ENCODE measurements around the gene DHFR.

DHFR gene

GRCh38 chr5:80654391-80655230 lies at the start of gene DHFR, which contains the start of gene MSH3:
Gene DHFR (minus strand): TSS chr5:80654983. CDS start chr5:80654489, 494 bp downstream.
Gene MSH3 (plus strand): TSS chr5:80654652. CDS start chr5:80654728, 76 bp downstream.
- H3K27ac Mint-ChIP-seq = peak within 1 kb of the TSS; percentile 98
- no peaks in the 10 kb centered on the region for H3K9me3 Mint-ChIP-seq
- DNase-seq = peak; percentile 92
- peaks cover 54% of the 10 kb centered on the region for H3K36me3 Mint-ChIP-seq (ENCODE audit: low read depth)
- peaks cover 26% of the 10 kb centered on the region for H3K4me1 Mint-ChIP-seq (ENCODE audit: low read depth)
- no peaks in the 10 kb centered on the region for H3K27me3 Mint-ChIP-seq
- no peak within 1 kb of the TSS for H3K4me3 Mint-ChIP-seq

DNA sequence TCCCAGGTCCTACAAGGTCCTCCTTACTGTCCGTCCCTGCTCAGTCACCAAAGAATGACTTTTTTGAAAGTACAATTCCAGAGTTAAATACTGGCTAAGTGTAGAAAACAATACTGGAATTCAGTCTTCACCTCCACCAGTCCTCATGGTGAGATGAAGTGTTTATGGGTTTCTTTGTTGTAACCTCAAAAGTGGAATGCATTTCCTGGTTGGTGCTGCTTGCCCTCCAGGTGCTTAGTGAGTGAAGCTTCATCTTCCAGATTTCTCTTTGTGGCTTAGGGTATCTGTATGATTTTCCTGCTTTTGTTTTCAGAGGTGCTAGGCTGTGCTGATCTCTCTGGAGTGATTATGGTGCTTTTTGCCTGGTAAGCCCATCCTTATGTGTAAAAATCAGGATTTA lies 49.4 kb upstream of the DHFR start:
- Mint-ChIP-seq H3K27ac (no peak overlapping the region), H3K4me1 (ENCODE audit: low read depth) (peaks cover 16% of the 10 kb centered on the region), H3K4me3 (no peak overlapping the region), H3K36me3 (ENCODE audit: low read depth) (peaks cover 63% of the 10 kb centered on the region), H3K9me3 (no peaks in the 10 kb centered on the region), H3K27me3 (no peaks in the 10 kb centered on the region)
- DNase-seq = no peak

DNA sequence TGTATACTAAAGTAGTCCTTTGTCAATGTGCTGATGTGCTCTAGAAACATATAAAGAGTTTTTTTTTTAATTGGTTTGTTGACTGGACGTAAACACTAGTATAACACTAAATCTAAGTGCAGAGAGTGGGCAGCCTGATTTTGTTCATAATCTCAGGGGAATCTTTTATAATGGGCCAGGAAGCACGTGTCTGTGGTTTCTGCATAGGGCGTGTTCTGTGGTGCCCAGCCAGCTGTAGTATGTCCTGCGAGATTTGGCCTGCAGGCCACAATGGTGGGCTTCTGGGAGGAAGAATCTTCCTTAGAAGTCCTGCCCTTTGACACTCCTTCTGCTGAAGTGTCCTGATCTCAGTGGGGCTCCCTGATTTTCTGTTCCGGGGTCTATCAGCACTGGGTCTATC lies 49.0 kb upstream of the DHFR start:
- no peak overlapping the region for H3K27ac Mint-ChIP-seq
- DNase-seq = no peak
- no peak overlapping the region for H3K4me3 Mint-ChIP-seq
- H3K9me3 Mint-ChIP-seq = no peaks in the 10 kb centered on the region
- H3K4me1 Mint-ChIP-seq (ENCODE audit: low read depth) = peaks cover 16% of the 10 kb centered on the region
- peaks cover 61% of the 10 kb centered on the region for H3K36me3 Mint-ChIP-seq (ENCODE audit: low read depth)
- H3K27me3 Mint-ChIP-seq = no peaks in the 10 kb centered on the region

DNA sequence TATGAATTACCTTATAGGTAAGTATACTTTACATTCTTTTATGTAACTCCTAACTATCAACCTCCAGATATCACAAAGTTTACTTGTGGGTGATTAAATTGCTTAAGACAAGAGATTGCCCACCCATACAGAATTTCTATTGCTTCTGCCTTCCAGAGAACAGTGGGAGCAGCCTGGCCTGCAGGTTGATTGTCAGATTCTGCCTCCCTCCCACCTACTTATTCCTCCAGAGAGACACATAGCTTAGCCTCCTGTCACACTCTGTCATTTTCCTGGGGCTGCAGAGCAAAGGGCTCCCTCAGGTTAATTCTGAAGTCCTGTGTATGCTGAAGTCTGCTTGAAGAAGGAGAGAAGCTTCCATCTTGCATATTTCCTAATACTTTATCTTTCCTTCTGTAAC lies 48.5 kb upstream of the DHFR start:
- Mint-ChIP-seq H3K27ac (no peak overlapping the region), H3K36me3 (ENCODE audit: low read depth) (peaks cover 60% of the 10 kb centered on the region), H3K4me1 (ENCODE audit: low read depth) (peaks cover 16% of the 10 kb centered on the region), H3K27me3 (no peaks in the 10 kb centered on the region), H3K4me3 (no peak overlapping the region), H3K9me3 (no peaks in the 10 kb centered on the region)
- no peak for DNase-seq

DNA sequence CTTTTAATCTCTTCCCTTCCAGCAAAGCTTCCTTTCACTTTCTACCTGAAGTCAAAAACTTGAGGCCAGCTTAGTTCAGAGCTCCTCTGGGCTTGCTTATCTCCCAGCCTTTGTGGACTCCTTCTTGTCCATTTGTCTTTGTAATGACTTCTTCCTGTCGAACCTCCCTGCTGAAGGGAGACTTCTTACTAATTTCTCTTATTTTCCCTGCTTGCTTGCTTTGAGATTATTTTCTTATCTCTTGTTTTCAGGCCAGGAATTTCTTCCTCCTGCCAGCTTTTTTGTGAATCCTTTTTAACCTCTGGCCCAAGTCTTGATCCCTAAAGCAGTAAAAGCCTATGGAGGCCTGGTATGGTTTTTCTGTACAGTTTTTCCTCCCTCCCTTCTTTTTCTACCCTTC lies 46.8 kb upstream of the DHFR start:
- peaks cover 14% of the 10 kb centered on the region for H3K4me1 Mint-ChIP-seq (ENCODE audit: low read depth)
- no peak overlapping the region for H3K27ac Mint-ChIP-seq
- H3K36me3 Mint-ChIP-seq (ENCODE audit: low read depth) = peaks cover 63% of the 10 kb centered on the region
- no peaks in the 10 kb centered on the region for H3K9me3 Mint-ChIP-seq
- no peak overlapping the region for H3K4me3 Mint-ChIP-seq
- no peak for DNase-seq
- no peaks in the 10 kb centered on the region for H3K27me3 Mint-ChIP-seq

DNA sequence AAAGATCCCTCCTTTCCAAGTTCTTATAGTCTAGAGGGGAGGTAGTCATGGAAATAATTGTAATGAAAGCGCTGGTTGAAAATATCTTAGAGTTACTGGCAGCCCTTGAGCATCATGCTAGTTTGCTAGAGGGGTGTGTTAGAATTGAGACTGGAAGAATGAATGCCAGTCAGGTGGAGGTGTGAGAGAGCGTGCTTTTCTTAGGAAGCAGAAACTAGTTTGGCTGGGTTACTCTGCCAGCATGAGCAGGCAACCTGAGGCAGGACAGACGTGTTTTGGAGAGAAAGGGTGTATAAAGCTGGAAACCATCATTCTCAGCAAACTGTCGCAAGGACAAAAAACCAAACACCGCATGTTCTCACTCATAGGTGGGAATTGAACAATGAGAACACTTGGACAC lies 43.6 kb upstream of the DHFR start:
- Mint-ChIP-seq H3K27ac (no peak overlapping the region), H3K4me3 (no peak overlapping the region), H3K4me1 (ENCODE audit: low read depth) (peaks cover 7% of the 10 kb centered on the region), H3K9me3 (no peaks in the 10 kb centered on the region), H3K27me3 (no peaks in the 10 kb centered on the region), H3K36me3 (ENCODE audit: low read depth) (peaks cover 61% of the 10 kb centered on the region)
- DNase-seq = no peak

- Mint-ChIP-seq H3K27me3 (no peaks in the 10 kb centered on the region), H3K4me1 (ENCODE audit: low read depth) (peaks cover 5% of the 10 kb centered on the region), H3K9me3 (no peaks in the 10 kb centered on the region), H3K4me3 (no peak overlapping the region), H3K36me3 (ENCODE audit: low read depth) (peaks cover 50% of the 10 kb centered on the region), H3K27ac (no peak overlapping the region)
- no peak for DNase-seq
Measured at GRCh38 chr5:80697100-80697499, 42.3 kb upstream of the DHFR start.

DNA sequence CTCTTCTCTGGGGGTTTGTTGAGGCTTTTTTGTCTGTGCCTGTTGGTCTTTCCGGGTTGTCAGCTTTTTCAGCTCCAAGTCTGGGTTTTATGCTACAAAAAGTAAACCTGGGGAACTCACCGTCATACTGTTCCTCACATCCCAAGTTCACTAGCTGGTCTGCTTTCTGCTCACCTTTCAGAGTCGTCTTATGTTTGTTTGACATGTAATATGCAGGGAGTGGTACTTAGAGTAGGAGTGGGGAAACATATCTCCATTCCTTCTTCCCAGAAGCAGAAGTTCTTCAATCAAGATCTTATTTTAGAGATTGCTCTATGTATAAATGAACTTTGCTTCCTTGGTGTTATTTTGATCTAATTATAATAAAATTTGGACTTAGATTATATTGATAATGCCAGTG lies 41.7 kb upstream of the DHFR start:
- H3K9me3 Mint-ChIP-seq = no peaks in the 10 kb centered on the region
- no peak overlapping the region for H3K4me3 Mint-ChIP-seq
- no peak overlapping the region for H3K27ac Mint-ChIP-seq
- DNase-seq = no peak
- peaks cover 45% of the 10 kb centered on the region for H3K36me3 Mint-ChIP-seq (ENCODE audit: low read depth)
- peaks cover 5% of the 10 kb centered on the region for H3K4me1 Mint-ChIP-seq (ENCODE audit: low read depth)
- H3K27me3 Mint-ChIP-seq = no peaks in the 10 kb centered on the region

DNA sequence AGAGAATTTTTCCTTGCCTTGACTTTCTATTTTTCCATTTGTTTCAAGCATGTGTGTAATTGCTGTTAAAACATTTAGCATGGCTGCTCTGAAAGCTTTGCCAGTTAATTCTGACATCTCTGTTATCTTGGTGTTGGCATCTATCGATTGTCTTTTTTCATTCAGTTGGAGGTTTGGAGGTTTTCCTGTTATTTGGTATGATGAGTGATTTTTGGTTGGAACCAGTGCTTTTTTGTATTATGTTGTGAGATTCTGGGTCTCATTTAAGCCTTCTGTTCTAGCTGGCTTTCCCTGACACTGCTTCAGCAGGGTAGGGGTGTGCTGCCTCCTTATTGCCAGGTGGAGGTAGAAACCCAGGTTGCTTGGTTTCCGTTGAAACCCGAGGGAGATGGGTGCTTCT lies 40.9 kb upstream of the DHFR start:
- H3K27ac Mint-ChIP-seq = no peak overlapping the region
- no peak overlapping the region for H3K4me3 Mint-ChIP-seq
- no peaks in the 10 kb centered on the region for H3K9me3 Mint-ChIP-seq

GRCh38 chr5:80689627-80690026 lies 34.8 kb upstream of the DHFR start:
- no peak for DNase-seq
- Mint-ChIP-seq H3K27me3 (no peaks in the 10 kb centered on the region), H3K4me3 (no peak overlapping the region), H3K27ac (no peak overlapping the region), H3K9me3 (no peaks in the 10 kb centered on the region), H3K36me3 (ENCODE audit: low read depth) (peaks cover 41% of the 10 kb centered on the region), H3K4me1 (ENCODE audit: low read depth) (peaks cover 25% of the 10 kb centered on the region)

More for the DNA sequence above, 40.9 kb upstream of the DHFR start:
- no peak for DNase-seq
- Mint-ChIP-seq H3K4me1 (ENCODE audit: low read depth) (peaks cover 5% of the 10 kb centered on the region), H3K27me3 (no peaks in the 10 kb centered on the region), H3K36me3 (ENCODE audit: low read depth) (peaks cover 42% of the 10 kb centered on the region)

DNA sequence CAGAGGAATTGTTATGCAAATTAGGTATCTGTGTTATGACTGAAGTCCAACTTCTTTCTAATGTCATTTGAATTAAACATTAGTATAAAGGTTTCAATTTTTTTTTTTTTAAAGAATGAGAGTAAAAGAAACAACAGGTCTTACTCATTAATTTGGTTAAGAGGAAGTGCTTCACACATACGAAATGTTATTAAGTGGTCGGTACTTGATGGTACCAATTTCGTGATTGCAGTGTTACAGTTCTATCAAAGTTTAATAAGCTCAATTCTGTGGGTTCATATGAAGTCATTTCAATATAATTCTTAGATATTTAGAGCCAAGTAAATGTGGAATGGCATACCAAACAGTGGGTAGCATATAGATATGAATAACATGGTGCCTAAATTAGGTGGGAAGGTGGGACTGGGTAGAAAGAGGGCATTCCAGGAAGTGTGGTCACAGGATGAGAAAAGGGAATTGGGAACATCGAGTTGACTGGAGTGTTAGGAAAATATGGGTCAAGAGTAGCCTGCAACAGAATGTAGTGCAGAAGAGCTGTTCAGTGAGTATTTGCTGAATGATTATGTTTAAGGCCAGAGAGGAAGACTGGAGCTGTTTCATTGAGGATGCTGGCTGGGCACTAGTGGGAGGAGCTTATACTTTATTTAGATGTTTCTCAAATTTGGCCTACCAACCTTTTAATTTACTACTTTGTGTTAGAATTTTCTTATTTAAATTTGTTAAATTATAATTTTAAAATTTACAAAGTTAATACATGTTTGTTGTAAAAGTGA lies 34.1 kb upstream of the DHFR start:
- H3K9me3 Mint-ChIP-seq = no peaks in the 10 kb centered on the region
- peak overlapping the region; percentile 14 for H3K27ac Mint-ChIP-seq
- no peak overlapping the region for H3K4me3 Mint-ChIP-seq
- H3K36me3 Mint-ChIP-seq (ENCODE audit: low read depth) = peaks cover 48% of the 10 kb centered on the region
- H3K27me3 Mint-ChIP-seq = no peaks in the 10 kb centered on the region
- DNase-seq = no peak
- H3K4me1 Mint-ChIP-seq (ENCODE audit: low read depth) = peaks cover 25% of the 10 kb centered on the region

- DNase-seq = no peak
- Mint-ChIP-seq H3K27ac (no peak overlapping the region), H3K9me3 (no peaks in the 10 kb centered on the region), H3K4me3 (no peak overlapping the region), H3K36me3 (ENCODE audit: low read depth) (peaks cover 63% of the 10 kb centered on the region), H3K4me1 (ENCODE audit: low read depth) (peaks cover 24% of the 10 kb centered on the region), H3K27me3 (no peaks in the 10 kb centered on the region)
Measured at GRCh38 chr5:80686757-80687156, 32.0 kb upstream of the DHFR start.

DNA sequence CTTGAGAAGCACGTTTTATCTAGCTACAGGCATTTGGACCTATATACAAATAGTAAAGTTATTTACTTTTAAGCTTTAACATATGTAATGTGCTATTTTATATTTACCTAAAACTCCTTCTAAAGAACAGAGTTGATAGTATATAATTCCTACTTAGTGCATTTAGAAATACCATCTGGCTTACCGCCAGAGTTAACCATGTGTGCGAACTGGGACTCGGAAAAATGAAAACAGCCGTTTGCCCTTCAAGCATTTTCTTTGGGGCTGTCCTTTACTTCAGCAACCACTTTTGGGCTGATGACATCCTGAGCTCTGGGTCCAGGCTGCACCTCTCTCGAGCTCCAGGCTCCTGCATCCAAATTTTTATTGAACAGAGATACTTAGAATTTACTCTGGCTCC lies 21.9 kb upstream of the DHFR start:
- H3K36me3 Mint-ChIP-seq (ENCODE audit: low read depth) = peaks cover 85% of the 10 kb centered on the region
- DNase-seq = no peak
- no peak overlapping the region for H3K27ac Mint-ChIP-seq
- H3K9me3 Mint-ChIP-seq = no peaks in the 10 kb centered on the region
- no peaks in the 10 kb centered on the region for H3K27me3 Mint-ChIP-seq
- H3K4me3 Mint-ChIP-seq = no peak overlapping the region
- peaks cover 8% of the 10 kb centered on the region for H3K4me1 Mint-ChIP-seq (ENCODE audit: low read depth)

DNA sequence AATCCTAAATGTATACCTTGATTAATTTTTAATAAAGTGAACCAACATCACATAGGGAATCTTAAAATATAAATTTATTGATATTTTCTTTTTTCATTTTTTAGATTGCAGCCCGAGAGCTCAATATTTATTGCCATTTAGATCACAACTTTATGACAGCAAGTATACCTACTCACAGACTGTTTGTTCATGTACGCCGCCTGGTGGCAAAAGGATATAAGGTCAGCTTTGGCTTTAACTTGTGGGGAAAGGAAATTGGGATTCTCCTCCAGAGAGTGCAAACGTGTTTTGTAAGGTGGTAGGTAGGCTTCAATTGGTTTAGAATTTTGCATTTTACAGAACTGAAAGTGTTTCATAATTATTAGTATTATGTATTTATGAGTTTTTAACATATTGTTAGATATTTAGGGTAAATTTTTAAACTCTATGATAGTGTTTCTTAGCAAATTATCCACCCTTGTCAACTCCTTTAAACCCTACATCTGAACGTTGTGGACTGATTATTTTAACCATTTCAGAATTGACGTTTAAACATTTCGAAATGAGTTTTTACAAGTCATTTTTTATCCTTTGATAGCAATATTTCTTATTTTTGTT lies 17.5 kb upstream of the DHFR start:
- Mint-ChIP-seq H3K27me3 (no peaks in the 10 kb centered on the region), H3K4me1 (ENCODE audit: low read depth) (peaks cover 6% of the 10 kb centered on the region), H3K4me3 (no peak overlapping the region), H3K36me3 (ENCODE audit: low read depth) (peaks cover 82% of the 10 kb centered on the region), H3K9me3 (no peaks in the 10 kb centered on the region), H3K27ac (no peak overlapping the region)
- peak; percentile 63 for DNase-seq
